ENCODE results near the gene DYSF.

- TF ChIP-seq, protein P1, sequence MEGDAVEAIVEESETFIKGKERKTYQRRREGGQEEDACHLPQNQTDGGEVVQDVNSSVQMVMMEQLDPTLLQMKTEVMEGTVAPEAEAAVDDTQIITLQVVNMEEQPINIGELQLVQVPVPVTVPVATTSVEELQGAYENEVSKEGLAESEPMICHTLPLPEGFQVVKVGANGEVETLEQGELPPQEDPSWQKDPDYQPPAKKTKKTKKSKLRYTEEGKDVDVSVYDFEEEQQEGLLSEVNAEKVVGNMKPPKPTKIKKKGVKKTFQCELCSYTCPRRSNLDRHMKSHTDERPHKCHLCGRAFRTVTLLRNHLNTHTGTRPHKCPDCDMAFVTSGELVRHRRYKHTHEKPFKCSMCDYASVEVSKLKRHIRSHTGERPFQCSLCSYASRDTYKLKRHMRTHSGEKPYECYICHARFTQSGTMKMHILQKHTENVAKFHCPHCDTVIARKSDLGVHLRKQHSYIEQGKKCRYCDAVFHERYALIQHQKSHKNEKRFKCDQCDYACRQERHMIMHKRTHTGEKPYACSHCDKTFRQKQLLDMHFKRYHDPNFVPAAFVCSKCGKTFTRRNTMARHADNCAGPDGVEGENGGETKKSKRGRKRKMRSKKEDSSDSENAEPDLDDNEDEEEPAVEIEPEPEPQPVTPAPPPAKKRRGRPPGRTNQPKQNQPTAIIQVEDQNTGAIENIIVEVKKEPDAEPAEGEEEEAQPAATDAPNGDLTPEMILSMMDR (IDR thresholded peaks at IDR 0.05; ENCODE audit: low read depth, low read length, poor library complexity, severe bottlenecking), result no peak
- TF ChIP-seq EZH2phosphoT487 (IDR thresholded peaks at IDR 0.05; ENCODE audit: borderline replicate concordance, low read length), result no peak
These were observed 91.7 kb downstream of the DYSF start for GRCh38 chr2:71544919-71545571.
